D721Med (cell line): ENCODE measurements around the gene AHSG.
"Not testable (repeated sequence)": the region's sequence is repeated elsewhere in the genome, so short reads cannot be mapped to it uniquely, and the experiment has no call there.

Experiments
- DNase-seq: peaks from one replicate; pipeline ENCODE4 v3.0.0; 2011; ENCODE audit warnings: low spot score; ENCODE audit not compliant: insufficient read length
- FAIRE-seq: peaks from 2 replicates; lab custom pipeline; 2011; peaks lifted over from hg19 to GRCh38; lab: Jason Lieb, UNC
- TF ChIP-seq, protein P1 (sequence below): IDR thresholded peaks from 2 replicates; pipeline ENCODE4 v1.5.1; 2012; ENCODE audit warnings: mild to moderate bottlenecking, control low read depth; ENCODE audit not compliant: insufficient read depth; ENCODE audit errors: missing control alignments

AHSG gene

DNA sequence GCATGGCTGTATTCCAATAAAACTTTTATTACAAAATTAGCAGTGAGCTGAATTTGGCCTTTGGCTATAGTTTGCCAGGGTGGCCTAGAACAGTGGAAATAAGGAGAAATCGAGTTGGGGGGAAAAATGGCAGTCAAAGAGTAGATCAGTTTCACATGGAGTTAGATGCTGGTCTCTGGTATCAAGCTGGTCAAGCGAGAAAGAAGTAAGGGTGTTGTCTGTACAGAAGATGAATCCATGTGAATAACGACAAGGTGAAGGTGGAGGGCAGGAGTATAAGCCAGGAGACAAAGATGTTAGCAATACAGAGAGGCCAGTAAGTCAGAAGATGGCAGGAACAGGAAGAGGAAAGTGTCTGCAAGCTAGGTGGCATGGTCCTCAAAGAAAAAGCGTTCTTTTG, 11.7 kb downstream of the AHSG start:
- no peak for FAIRE-seq
- TF ChIP-seq, protein P1, sequence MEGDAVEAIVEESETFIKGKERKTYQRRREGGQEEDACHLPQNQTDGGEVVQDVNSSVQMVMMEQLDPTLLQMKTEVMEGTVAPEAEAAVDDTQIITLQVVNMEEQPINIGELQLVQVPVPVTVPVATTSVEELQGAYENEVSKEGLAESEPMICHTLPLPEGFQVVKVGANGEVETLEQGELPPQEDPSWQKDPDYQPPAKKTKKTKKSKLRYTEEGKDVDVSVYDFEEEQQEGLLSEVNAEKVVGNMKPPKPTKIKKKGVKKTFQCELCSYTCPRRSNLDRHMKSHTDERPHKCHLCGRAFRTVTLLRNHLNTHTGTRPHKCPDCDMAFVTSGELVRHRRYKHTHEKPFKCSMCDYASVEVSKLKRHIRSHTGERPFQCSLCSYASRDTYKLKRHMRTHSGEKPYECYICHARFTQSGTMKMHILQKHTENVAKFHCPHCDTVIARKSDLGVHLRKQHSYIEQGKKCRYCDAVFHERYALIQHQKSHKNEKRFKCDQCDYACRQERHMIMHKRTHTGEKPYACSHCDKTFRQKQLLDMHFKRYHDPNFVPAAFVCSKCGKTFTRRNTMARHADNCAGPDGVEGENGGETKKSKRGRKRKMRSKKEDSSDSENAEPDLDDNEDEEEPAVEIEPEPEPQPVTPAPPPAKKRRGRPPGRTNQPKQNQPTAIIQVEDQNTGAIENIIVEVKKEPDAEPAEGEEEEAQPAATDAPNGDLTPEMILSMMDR, result no peak
- DNase-seq, result no peak

DNA sequence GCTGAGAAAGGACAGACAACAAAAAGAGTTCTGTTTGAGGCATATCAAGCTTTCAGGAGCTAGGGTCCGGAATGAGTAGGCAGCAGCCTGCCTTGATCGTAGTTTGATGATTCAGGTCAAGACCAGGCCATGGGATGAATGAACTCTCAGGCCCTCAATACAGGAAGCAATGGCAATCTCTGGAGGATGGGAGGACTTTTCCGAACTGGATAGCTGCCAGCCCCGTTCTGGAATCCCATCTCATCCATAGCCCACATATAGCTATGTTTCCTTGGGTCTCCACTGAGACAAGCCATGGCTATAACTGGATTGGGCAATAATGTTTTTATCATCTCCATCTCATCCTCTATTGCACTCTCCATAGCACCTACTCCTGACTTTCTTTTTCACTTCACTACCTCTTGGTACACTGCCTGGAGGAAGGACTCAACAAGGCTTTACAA, 12.8 kb downstream of the AHSG start:
- no peak for FAIRE-seq
- TF ChIP-seq, protein P1, result no peak
- DNase-seq, result no peak

DNA sequence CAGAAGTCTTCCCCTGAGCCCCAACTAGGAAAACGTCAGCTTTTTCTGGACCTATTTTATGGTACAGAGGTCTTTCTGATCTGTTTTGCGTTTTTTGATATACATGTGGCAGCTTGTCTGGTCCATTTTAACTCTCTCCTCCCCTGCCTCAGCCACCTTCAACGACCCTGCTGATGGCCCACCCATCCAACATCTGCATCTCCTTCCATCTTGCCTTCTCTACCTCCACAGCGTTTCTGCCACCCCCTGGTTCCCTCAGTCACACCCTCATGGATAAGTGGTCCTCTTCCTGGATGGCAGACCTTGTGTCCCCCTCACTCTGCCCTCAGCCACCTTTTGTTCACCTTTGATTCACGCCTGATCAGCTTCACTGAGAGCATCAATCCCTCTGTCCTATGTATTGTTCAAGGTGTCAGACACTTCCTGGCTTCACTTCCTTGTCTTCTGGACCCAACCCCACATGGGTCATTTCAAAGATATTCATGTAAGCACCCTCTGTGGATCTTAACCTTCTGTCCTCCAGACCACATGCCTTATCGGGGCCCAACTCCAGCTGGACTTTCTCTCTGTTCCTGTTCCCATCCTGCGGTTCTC, 13.5 kb downstream of the AHSG start:
- TF ChIP-seq, protein P1, result no peak
- no peak for FAIRE-seq

DNA sequence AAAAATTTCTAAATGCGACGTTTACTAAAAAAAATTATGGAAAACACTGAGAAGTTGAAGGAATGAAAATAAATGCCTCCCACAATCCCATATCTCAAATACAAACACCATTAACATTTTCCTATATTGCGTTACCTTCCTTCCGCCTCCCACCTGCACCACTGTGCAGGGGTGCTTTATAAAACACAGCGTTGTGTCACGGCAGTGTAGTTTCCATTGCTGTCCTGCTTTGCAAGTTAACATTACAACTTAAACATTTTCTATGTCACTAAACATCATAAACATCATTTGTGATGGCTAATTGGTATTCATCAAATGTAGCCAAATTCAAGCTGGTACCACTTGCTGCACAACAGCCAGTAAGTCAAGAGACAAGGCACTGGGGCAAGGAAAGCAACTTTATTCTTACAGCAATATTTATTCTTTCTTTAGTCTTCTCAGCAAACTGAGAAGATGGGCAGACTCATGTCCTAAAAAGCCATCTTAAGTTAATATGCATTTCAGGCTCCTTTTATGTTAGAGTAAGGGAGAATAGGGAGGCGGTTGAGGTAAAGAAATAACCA, 15.1 kb downstream of the AHSG start:
- no peak for DNase-seq
- no peak for FAIRE-seq
- TF ChIP-seq, protein P1, result no peak

More for the DNA sequence above, 13.5 kb downstream of the AHSG start:
- DNase-seq, result no peak

DNA sequence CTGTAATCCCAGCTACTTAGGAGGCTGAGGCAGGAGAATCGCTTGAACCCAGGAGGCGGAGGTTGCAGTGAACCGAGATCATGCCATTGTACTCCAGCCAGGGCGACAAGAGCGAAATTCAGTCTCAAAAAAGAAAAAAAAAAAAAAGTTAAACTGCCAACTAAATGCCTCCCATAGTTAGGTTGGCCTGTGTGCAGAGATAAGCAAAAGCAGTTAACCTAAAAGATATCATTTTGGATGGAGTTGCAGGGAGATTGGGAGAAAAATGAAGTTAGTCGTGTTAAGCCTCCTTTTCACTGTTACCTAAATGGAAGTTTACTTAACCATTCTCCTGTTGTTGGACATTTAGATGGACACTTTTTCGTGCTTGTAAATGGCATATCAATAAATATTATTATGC, 15.9 kb downstream of the AHSG start:
- DNase-seq (no peak), FAIRE-seq (no peak)
- TF ChIP-seq, protein P1, result no peak

DNA sequence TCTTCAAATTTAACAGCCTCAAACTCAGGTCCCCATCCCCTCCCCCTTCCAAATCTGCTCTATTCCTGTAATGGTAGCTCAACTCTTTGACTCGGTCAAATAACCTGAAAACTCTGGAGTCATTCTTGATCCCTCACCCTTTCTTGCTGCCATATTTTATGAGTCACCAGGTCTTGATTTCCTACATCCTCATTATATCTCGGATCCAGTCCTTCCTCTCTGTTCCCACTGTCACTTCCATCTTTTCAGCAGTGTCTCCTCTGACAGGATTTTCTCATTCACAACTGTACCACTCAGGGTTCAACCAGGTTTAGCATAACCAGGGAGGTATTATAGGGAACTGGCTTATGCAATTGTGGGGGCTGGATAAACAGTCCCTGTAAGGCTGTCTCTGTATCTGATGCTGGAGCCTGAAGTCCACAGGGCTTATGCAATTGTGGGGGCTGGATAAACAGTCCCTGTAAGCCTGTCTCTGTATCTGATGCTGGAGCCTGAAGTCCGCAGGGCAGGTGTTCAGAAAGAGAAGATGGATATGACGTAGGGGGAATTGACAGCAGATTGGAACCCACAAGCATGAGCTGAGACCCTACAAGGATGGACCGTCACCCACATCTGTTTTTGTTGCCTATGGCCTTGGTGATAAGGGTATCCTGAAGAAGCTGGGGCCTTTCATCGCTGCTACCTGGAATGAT, 18.2 kb downstream of the AHSG start:
- FAIRE-seq, result no peak
- no peak for DNase-seq
- TF ChIP-seq, protein P1, result no peak

DNA sequence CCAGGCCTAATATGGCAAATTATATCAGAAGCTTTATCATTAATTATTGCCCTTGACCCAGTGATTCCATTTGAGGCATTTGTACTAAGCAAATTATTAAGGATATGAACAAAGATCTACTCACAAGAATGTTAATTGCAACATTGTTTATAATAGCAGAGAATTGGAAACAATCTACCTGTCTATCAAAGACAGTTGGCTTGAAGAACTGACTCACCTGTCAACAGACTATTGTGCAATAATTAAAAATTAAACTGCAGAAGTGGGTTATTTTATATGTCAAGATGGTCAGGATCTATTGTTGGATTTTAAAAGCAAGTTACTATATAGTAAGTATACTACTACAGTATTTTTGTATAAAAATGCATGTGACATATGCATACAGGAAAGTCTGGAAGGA, 20.6 kb downstream of the AHSG start:
- DNase-seq (no peak), FAIRE-seq (no peak)
- TF ChIP-seq, protein P1, result no peak

DNA sequence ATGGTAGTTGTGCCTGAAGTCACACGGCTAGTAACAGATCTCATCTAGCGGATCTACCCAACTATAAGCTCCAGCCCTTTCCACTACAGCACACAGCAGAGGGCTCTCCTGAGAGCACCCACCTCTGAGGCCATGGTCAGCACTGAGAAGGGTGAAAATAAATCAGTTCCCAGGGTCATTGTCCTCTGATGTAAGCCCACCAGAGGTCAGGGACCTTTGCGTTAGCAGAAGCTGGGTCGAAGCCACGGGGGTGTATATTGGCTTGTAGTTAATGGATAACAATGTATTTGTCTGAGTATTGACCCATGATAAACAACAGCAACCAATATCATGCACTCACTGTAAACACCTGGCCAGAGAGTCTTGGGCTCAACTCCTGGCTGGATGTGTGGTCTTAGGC, 21.3 kb downstream of the AHSG start:
- not testable (repeated sequence) for FAIRE-seq

More for the DNA sequence above, 21.3 kb downstream of the AHSG start:
- not testable (repeated sequence) for DNase-seq
